ENCODE results near the gene RPL37A.

DNA sequence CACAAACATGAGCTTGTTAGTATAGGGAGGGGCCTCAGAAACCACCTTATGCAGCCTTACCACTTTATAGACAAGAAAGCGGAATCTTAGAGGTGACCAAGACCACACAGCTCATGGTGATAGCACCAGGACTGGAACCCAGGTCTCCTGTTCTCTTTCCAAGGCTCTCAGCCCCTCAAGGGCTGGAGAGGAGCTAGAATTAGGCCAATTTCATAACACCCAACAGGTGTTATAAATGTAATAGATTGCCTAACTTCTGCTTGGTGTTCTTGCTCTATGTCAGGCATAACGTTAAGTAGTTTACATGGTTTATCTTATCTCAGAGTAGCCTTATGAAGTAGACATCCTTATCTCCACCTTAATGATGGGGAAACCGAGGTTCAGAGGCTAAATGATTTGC is 42.9 kb downstream of the RPL37A start:
- TF ChIP-seq, protein P1, sequence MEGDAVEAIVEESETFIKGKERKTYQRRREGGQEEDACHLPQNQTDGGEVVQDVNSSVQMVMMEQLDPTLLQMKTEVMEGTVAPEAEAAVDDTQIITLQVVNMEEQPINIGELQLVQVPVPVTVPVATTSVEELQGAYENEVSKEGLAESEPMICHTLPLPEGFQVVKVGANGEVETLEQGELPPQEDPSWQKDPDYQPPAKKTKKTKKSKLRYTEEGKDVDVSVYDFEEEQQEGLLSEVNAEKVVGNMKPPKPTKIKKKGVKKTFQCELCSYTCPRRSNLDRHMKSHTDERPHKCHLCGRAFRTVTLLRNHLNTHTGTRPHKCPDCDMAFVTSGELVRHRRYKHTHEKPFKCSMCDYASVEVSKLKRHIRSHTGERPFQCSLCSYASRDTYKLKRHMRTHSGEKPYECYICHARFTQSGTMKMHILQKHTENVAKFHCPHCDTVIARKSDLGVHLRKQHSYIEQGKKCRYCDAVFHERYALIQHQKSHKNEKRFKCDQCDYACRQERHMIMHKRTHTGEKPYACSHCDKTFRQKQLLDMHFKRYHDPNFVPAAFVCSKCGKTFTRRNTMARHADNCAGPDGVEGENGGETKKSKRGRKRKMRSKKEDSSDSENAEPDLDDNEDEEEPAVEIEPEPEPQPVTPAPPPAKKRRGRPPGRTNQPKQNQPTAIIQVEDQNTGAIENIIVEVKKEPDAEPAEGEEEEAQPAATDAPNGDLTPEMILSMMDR (conservative IDR thresholded peaks at IDR 0.05; ENCODE audit: low read depth, low read length), result no peak
- TF ChIP-seq MAZ (IDR thresholded peaks at IDR 0.05; ENCODE audit: borderline replicate concordance, low read depth, low read length) (no peak), MXI1 (IDR thresholded peaks at IDR 0.05; ENCODE audit: borderline replicate concordance, low read depth, low read length) (no peak), POLR2A (IDR thresholded peaks at IDR 0.05; ENCODE audit: low read depth, low read length) (no peak)

Data from IMR-90 (cell line).